ENCODE results near the gene C2orf81.
"Not testable (repeated sequence)": the region's sequence is repeated elsewhere in the genome, so short reads cannot be mapped to it uniquely, and the experiment has no call there.

Gene C2orf81
- long read RNA-seq, partial matches to known transcripts, result 0 of 3 reads
- long read RNA-seq, other reads (novel, unspliced or antisense), result 0 of 3 reads

GRCh38 chr2:74421221-74421870 lies at the start of gene C2orf81, which contains the start of gene WDR54:
Gene C2orf81 (minus strand): TSS chr2:74421619. CDS start chr2:74421560, 59 bp downstream.
Gene WDR54 (plus strand): TSS chr2:74421730. CDS start chr2:74422154, 424 bp downstream.
- peak; percentile 74 to 85 for DNase-seq (ENCODE audit: low read depth in 1 of 2, low spot score in 1 of 2)
- TF ChIP-seq SPI1 (IDR thresholded peaks at IDR 0.05; ENCODE audit: borderline replicate concordance, low read depth) (peak; percentile 64; the same call in 1 of the 2 replicates), GABPA (IDR thresholded peaks at IDR 0.05; ENCODE audit: low read depth) (no peak)
- Histone ChIP-seq H3K4me3 (replicated peaks; ENCODE audit: insufficient read depth, low read length) (peak within 1 kb of the TSS; percentile 92), H3K27ac (replicated peaks) (peak within 1 kb of the TSS; percentile 40), H3K27me3 (ENCODE audit: insufficient read depth, poor library complexity, severe bottlenecking) (peaks cover 5% of the 10 kb centered on the region)

- H3K4me3 ChIP-seq (replicated peaks; ENCODE audit: insufficient read depth, low read length); H3K27ac ChIP-seq (replicated peaks); DNase-seq (ENCODE audit: low read depth in 1 of 2, low spot score in 1 of 2); H3K27me3 ChIP-seq (ENCODE audit: insufficient read depth, poor library complexity, severe bottlenecking): not testable (repeated sequence)
Observed at GRCh38 chr2:74470742-74471141, 49.3 kb upstream of the C2orf81 start.

GRCh38 chr2:74464406-74464805 lies 43.0 kb upstream of the C2orf81 start:
- TF ChIP-seq CTCF (IDR thresholded peaks at IDR 0.05; ENCODE audit: insufficient read depth, low read length) (no peak), SPI1 (IDR thresholded peaks at IDR 0.05; ENCODE audit: borderline replicate concordance, low read depth) (no peak), GABPA (IDR thresholded peaks at IDR 0.05; ENCODE audit: low read depth) (no peak), REST (IDR thresholded peaks at IDR 0.05; ENCODE audit: insufficient replicate concordance, low read depth) (no peak), POLR2AphosphoS5 (IDR thresholded peaks at IDR 0.05; ENCODE audit: low read depth) (no peak)
- peak overlapping the region; percentile 84 for H3K4me3 ChIP-seq (replicated peaks; ENCODE audit: insufficient read depth, low read length)
- peak overlapping the region; percentile 78 for H3K27ac ChIP-seq (replicated peaks)
- no peak for DNase-seq (ENCODE audit: low read depth in 1 of 2, low spot score in 1 of 2)
- H3K27me3 ChIP-seq (ENCODE audit: insufficient read depth, poor library complexity, severe bottlenecking), result no peaks in the 10 kb centered on the region

GRCh38 chr2:74462786-74463105 lies 41.3 kb upstream of the C2orf81 start:
- Histone ChIP-seq H3K27me3 (ENCODE audit: insufficient read depth, poor library complexity, severe bottlenecking) (no peaks in the 10 kb centered on the region), H3K27ac (replicated peaks) (no peak overlapping the region), H3K4me3 (replicated peaks; ENCODE audit: insufficient read depth, low read length) (no peak overlapping the region)
- no peak for DNase-seq (ENCODE audit: low read depth in 1 of 2, low spot score in 1 of 2)
- TF ChIP-seq GABPA (IDR thresholded peaks at IDR 0.05; ENCODE audit: low read depth), result no peak
- no peak for TF ChIP-seq REST (IDR thresholded peaks at IDR 0.05; ENCODE audit: insufficient replicate concordance, low read depth)
- no peak for TF ChIP-seq SPI1 (IDR thresholded peaks at IDR 0.05; ENCODE audit: borderline replicate concordance, low read depth)
- no peak for TF ChIP-seq CTCF (IDR thresholded peaks at IDR 0.05; ENCODE audit: insufficient read depth, low read length)
- TF ChIP-seq POLR2AphosphoS5 (IDR thresholded peaks at IDR 0.05; ENCODE audit: low read depth), result no peak

All from HL-60 (cell line).